ENCODE data around the gene B4GALNT4. TPM values are rescaled to one million over a fixed set of nuclear protein-coding genes. Genes with fewer than 3 reads are reported as not detected.

Gene B4GALNT4
- polyA plus RNA-seq, 3 donors: 64.8 to 99.5 (median 72.8) TPM

DNA sequence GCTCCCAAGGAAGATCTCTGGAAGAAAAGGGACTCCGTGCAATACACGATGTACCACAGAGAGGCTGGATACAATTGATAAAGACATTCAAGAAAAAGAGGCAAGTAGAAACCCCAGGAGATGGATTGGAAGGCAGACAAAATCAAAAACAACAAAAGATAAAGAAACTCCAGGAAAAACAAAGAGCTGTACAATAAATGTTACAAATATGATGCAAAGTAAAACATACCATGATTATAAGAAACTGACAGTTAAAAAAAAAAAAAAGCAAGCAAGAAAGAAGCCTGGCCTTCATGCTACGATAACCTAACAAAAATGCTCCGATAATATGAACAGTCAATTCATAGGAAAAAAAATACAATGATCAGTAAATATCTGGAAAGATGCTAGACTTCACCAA is 56.0 kb downstream of the B4GALNT4 start:
- no peak for DNase-seq (ENCODE audit: extremely low read depth in 1 of 11, low read depth in 9 of 11, low spot score in 4 of 11)

- no peak for DNase-seq (ENCODE audit: extremely low read depth in 1 of 11, low read depth in 9 of 11, low spot score in 4 of 11)
Measured at GRCh38 chr11:426851-427250, 57.6 kb downstream of the B4GALNT4 start.

DNA sequence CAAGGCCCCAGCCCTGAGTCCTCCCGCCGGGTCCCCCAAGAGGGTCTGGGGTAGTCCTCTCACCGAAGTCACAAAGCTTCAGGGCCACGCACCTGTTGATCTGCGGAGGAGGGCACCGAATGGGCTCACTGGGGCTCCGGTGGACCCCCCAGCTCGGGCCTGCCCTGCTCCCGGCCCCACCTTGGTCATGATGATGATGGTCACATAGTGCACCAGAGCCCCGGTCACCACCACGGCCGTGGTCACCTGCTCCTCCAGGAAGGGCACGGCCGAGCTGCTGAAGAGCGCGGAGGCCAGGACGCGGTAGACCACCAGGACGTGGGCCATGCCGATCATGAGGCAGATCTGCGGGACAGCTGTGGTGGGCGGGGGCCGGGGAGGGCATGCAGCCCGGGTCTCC is 59.0 kb downstream of the B4GALNT4 start:
- DNase-seq (ENCODE audit: extremely low read depth in 1 of 11, low read depth in 9 of 11, low spot score in 4 of 11): no peak

- DNase-seq (ENCODE audit: extremely low read depth in 1 of 11, low read depth in 9 of 11, low spot score in 4 of 11): no peak
Measured at GRCh38 chr11:429391-429790, 60.1 kb downstream of the B4GALNT4 start.

DNA sequence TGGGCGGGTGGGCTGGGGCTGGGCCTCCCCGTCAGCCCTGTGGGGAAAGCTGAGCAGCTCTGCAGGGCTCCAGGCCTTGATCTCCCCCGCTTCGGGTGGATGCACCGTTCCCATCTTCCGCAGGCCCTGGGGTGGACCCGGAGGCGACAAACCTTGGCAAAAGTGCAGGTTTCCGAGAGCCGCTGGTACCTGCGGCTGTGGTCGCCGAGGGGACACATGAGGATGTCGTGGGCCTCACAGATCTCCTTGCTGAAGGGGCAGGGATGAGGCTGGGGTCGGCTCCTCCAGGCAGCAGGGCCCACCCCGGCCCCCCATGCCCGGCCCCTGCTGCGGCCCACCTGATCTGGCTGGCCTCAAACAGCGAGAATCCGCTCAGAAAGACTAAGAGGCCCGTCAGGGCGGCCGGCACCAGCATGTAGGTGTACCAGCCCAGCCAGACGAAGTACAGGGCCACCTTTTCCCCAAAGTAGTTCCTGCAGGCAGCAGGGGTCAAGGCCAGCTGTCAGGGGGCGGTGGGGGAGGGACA is 60.7 kb downstream of the B4GALNT4 start:
- DNase-seq (ENCODE audit: extremely low read depth in 1 of 11, low read depth in 9 of 11, low spot score in 4 of 11): no peak

Other genes with a start within 250 kb of the B4GALNT4 start
- gene SCGB1C1, start 176.4 kb upstream of the B4GALNT4 start, polyA plus RNA-seq (ENCODE audit: insufficient read length in 3 of 3): 1 to 10 TPM in 1 of 3 donors, under 1 TPM in 1, not detected in 1; 0.48 to 1.9 TPM
- 10 to 100 TPM; 36.1 to 47.8 (median 46.2) TPM for gene BET1L, start 162.1 kb upstream of the B4GALNT4 start, polyA plus RNA-seq (ENCODE audit: insufficient read length in 3 of 3)
- 10 to 100 TPM; 71.4 to 88.1 (median 80.9) TPM for gene RIC8A, start 161.8 kb upstream of the B4GALNT4 start, polyA plus RNA-seq (ENCODE audit: insufficient read length in 3 of 3)
- gene SIRT3, start 133.2 kb upstream of the B4GALNT4 start, polyA plus RNA-seq (ENCODE audit: insufficient read length in 3 of 3): 10 to 100 TPM; 26.5 to 39.3 (median 29.2) TPM
- gene PSMD13, start 132.5 kb upstream of the B4GALNT4 start, polyA plus RNA-seq (ENCODE audit: insufficient read length in 3 of 3): 100 to 1,000 TPM; 132 to 155 (median 152) TPM
- gene NLRP6, start 91.1 kb upstream of the B4GALNT4 start, polyA plus RNA-seq (ENCODE audit: insufficient read length in 3 of 3): under 1 TPM; 0.24 to 0.67 (median 0.55) TPM
- 10 to 100 TPM; 10.9 to 52.6 (median 29.2) TPM for gene PGGHG, start 80.4 kb upstream of the B4GALNT4 start, polyA plus RNA-seq (ENCODE audit: insufficient read length in 3 of 3)
- gene IFITM5, start 70.0 kb upstream of the B4GALNT4 start, polyA plus RNA-seq (ENCODE audit: insufficient read length in 3 of 3): under 1 TPM in 2 of 3 donors, not detected in 1; 0.19 to 0.36 TPM
- 100 to 1,000 TPM; 176 to 248 (median 216) TPM for gene IFITM2, start 61.7 kb upstream of the B4GALNT4 start, polyA plus RNA-seq (ENCODE audit: insufficient read length in 3 of 3)
- 10 to 100 TPM; 36.7 to 47.9 (median 42.5) TPM for gene IFITM1, start 55.5 kb upstream of the B4GALNT4 start, polyA plus RNA-seq (ENCODE audit: insufficient read length in 3 of 3)
- gene IFITM3, start 48.6 kb upstream of the B4GALNT4 start, polyA plus RNA-seq (ENCODE audit: insufficient read length in 3 of 3): 100 to 1,000 TPM; 323 to 370 (median 359) TPM
- gene PKP3, start 24.7 kb downstream of the B4GALNT4 start, polyA plus RNA-seq (ENCODE audit: insufficient read length in 3 of 3): 1 to 10 TPM; 3.4 to 5.1 (median 4.6) TPM
- 10 to 100 TPM; 31.7 to 58.1 (median 56.9) TPM for gene SIGIRR, start 45.5 kb downstream of the B4GALNT4 start, polyA plus RNA-seq (ENCODE audit: insufficient read length in 3 of 3)
- gene ANO9, start 72.5 kb downstream of the B4GALNT4 start, polyA plus RNA-seq (ENCODE audit: insufficient read length in 3 of 3): 10 to 100 TPM in 2 of 3 donors, 1 to 10 TPM in 1; 9.2 to 18.1 (median 10.3) TPM
- gene PTDSS2, start 80.8 kb downstream of the B4GALNT4 start, polyA plus RNA-seq (ENCODE audit: insufficient read length in 3 of 3): 10 to 100 TPM; 30.6 to 40.8 (median 35.9) TPM
- gene RNH1, start 137.7 kb downstream of the B4GALNT4 start, polyA plus RNA-seq (ENCODE audit: insufficient read length in 3 of 3): 10 to 100 TPM; 67.3 to 98.3 (median 98.2) TPM
- gene HRAS, start 166.1 kb downstream of the B4GALNT4 start, polyA plus RNA-seq (ENCODE audit: insufficient read length in 3 of 3): 10 to 100 TPM; 39.3 to 52.1 (median 50.3) TPM
- gene LRRC56, start 168.0 kb downstream of the B4GALNT4 start, polyA plus RNA-seq (ENCODE audit: insufficient read length in 3 of 3): 1 to 10 TPM; 2.9 to 6.0 (median 4.3) TPM
- gene LMNTD2, start 191.2 kb downstream of the B4GALNT4 start, polyA plus RNA-seq (ENCODE audit: insufficient read length in 3 of 3): 1 to 10 TPM; 3.3 to 5.7 (median 4.9) TPM
- gene RASSF7, start 191.5 kb downstream of the B4GALNT4 start, polyA plus RNA-seq (ENCODE audit: insufficient read length in 3 of 3): 10 to 100 TPM; 28.2 to 63.4 (median 54.4) TPM
- gene PHRF1, start 207.0 kb downstream of the B4GALNT4 start, polyA plus RNA-seq (ENCODE audit: insufficient read length in 3 of 3): 10 to 100 TPM; 18.6 to 27.7 (median 27.0) TPM
- 10 to 100 TPM in 2 of 3 donors, 1 to 10 TPM in 1; 6.4 to 12.8 (median 10.1) TPM for gene IRF7, start 246.5 kb downstream of the B4GALNT4 start, polyA plus RNA-seq (ENCODE audit: insufficient read length in 3 of 3)